SK-N-SH treated with all-trans-retinoic acid at 6 μM for 48 hours (cell line): ENCODE data around the gene JUN.

Experiments used
- ARNTL ChIP-seq: fragments of 450-650 bp; formaldehyde crosslinking; IDR thresholded peaks from 2 replicates; pipeline ENCODE4 v1.5.0; 2020; ENCODE audit warnings: low read depth, mild to moderate bottlenecking, moderate library complexity, borderline replicate concordance
- CREB5 ChIP-seq: fragments of 250-450 bp; sonication (Bioruptor Pico); IDR thresholded peaks from 2 replicates; pipeline ENCODE4 v1.5.1; 2020; ENCODE audit warnings: low read depth, mild to moderate bottlenecking, moderate library complexity
- CSDC2 ChIP-seq: fragments of 250-450 bp; sonication (Bioruptor Pico); IDR thresholded peaks from 2 replicates; pipeline ENCODE4 v1.5.0; 2020; ENCODE audit warnings: mild to moderate bottlenecking, moderate library complexity
- ESRRG ChIP-seq: fragments of 250-450 bp; sonication (Bioruptor Pico); IDR thresholded peaks from 2 replicates; pipeline ENCODE4 v1.6.1; 2021; ENCODE audit warnings: mild to moderate bottlenecking
- GLIS3 ChIP-seq: fragments of 250-450 bp; sonication (Bioruptor Pico); IDR thresholded peaks from 2 replicates; pipeline ENCODE4 v1.5.0; 2020; ENCODE audit warnings: mild to moderate bottlenecking, moderate library complexity
- ISL1 ChIP-seq: fragments of 250-450 bp; sonication (Bioruptor Pico); IDR thresholded peaks from 2 replicates; pipeline ENCODE4 v2.1.2; 2022; ENCODE audit warnings: mild to moderate bottlenecking, moderate library complexity
- PATZ1 ChIP-seq: fragments of 250-450 bp; sonication (Bioruptor Pico); IDR thresholded peaks from 2 replicates; pipeline ENCODE4 v1.8.0; 2020; ENCODE audit warnings: mild to moderate bottlenecking, moderate library complexity, borderline replicate concordance
- TCF4 ChIP-seq: fragments of 250-450 bp; sonication (Bioruptor Pico); IDR thresholded peaks from 2 replicates; pipeline ENCODE4 v1.8.0; 2021; ENCODE audit warnings: mild to moderate bottlenecking, moderate library complexity, borderline replicate concordance
- ZC3H10 ChIP-seq: fragments of 250-450 bp; sonication (Bioruptor Pico); IDR thresholded peaks from 2 replicates; pipeline ENCODE4 v1.5.1; 2021; ENCODE audit warnings: mild to moderate bottlenecking, moderate library complexity
- ZFP3 ChIP-seq: fragments of 250-450 bp; sonication (Bioruptor Pico); IDR thresholded peaks from 2 replicates; pipeline ENCODE4 v1.5.0; 2020; ENCODE audit warnings: mild to moderate bottlenecking, moderate library complexity
- ZNF565 ChIP-seq: fragments of 450-650 bp; formaldehyde crosslinking; conservative IDR thresholded peaks from 2 replicates; pipeline ENCODE4 v1.5.0; 2020; ENCODE audit warnings: low read depth, mild to moderate bottlenecking, moderate library complexity
- ZNF70 ChIP-seq: fragments of 450-650 bp; formaldehyde crosslinking; IDR thresholded peaks from 2 replicates; pipeline ENCODE4 v1.5.0; 2020; ENCODE audit warnings: mild to moderate bottlenecking, moderate library complexity
- ZNF8 ChIP-seq: fragments of 450-650 bp; formaldehyde crosslinking; IDR thresholded peaks from 2 replicates; pipeline ENCODE4 v1.5.0; 2020; ENCODE audit warnings: mild to moderate bottlenecking, moderate library complexity

GRCh38 chr1:58763214-58763613, 20.6 kb downstream of the JUN start:
- TF ChIP-seq ZNF70 (CRISPR knock-in tag) (no peak), GLIS3 (CRISPR knock-in tag) (no peak), ARNTL (CRISPR knock-in tag) (no peak), ESRRG (no peak), TCF4 (CRISPR knock-in tag) (no peak), CREB5 (CRISPR knock-in tag) (no peak), PATZ1 (CRISPR knock-in tag) (no peak), ZNF565 (no peak), CSDC2 (CRISPR knock-in tag) (no peak), ZFP3 (CRISPR knock-in tag) (no peak), ZC3H10 (CRISPR knock-in tag) (no peak), ISL1 (no peak), ZNF8 (CRISPR knock-in tag) (no peak)
